ENCODE results near the gene NUP62. TPM values are rescaled to one million over a fixed set of nuclear protein-coding genes. Genes with fewer than 3 reads are reported as not detected.

The NUP62 gene, protein sequence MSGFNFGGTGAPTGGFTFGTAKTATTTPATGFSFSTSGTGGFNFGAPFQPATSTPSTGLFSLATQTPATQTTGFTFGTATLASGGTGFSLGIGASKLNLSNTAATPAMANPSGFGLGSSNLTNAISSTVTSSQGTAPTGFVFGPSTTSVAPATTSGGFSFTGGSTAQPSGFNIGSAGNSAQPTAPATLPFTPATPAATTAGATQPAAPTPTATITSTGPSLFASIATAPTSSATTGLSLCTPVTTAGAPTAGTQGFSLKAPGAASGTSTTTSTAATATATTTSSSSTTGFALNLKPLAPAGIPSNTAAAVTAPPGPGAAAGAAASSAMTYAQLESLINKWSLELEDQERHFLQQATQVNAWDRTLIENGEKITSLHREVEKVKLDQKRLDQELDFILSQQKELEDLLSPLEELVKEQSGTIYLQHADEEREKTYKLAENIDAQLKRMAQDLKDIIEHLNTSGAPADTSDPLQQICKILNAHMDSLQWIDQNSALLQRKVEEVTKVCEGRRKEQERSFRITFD
- polyA plus RNA-seq (2011; rRNA removed) (12.4 and 16.9 TPM in 2 replicates), polyA minus RNA-seq (2011; rRNA and poly(A)+ RNA removed) (16.6 and 18.1 TPM in 2 replicates)

DNA sequence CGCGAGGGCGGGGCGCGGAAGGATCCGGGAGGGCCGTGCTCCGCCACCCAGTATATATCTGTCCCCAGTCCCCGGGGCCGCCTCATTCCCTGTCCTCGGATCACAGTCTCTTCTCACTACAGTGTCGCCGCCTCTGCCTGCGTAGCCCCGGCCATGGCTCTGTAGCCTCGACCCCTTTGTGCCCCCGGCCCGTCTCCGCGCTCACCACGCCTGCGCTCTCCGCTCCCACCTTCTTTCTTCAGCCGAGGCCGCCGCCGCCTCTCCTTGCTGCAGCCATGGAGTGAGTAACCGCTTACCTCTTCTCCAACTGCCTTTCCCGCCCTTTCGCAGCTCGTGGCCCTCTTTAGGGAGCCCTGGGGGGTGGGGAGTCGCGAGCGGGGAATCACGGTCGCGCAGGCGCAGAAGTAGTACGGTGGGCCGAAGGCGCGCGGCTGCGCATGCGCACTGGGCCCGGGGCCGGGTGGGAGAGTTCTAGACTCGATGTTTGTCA, at the start of gene NUP62, which contains the start of gene ATF5:
NUP62 (minus strand) TSS at position 384 of the 490 bp plus-strand sequence. CDS start 19,697 bp downstream, outside the sequence.
ATF5 (plus strand) TSS at position 85 of the 490 bp plus-strand sequence. CDS start 1,646 bp downstream, outside the sequence.
- H3K27me3 ChIP-seq (ENCODE audit: control insufficient read depth, insufficient read depth, low read length), result no peaks in the 10 kb centered on the region
- no peak for DNase-seq (ENCODE audit: low read depth, low spot score)
- H3K4me3 ChIP-seq (ENCODE audit: low read depth, low read length), result peak within 1 kb of the TSS; percentile 94
- peaks cover 5% of the 10 kb centered on the region; the same call in 1 of the 2 replicates for H3K9me3 ChIP-seq (ENCODE audit: control insufficient read depth, insufficient read depth, low read length)
- peak within 1 kb of the TSS; percentile 87 for H3K27ac ChIP-seq (ENCODE audit: low read depth, low read length)
- TF ChIP-seq, protein P1, sequence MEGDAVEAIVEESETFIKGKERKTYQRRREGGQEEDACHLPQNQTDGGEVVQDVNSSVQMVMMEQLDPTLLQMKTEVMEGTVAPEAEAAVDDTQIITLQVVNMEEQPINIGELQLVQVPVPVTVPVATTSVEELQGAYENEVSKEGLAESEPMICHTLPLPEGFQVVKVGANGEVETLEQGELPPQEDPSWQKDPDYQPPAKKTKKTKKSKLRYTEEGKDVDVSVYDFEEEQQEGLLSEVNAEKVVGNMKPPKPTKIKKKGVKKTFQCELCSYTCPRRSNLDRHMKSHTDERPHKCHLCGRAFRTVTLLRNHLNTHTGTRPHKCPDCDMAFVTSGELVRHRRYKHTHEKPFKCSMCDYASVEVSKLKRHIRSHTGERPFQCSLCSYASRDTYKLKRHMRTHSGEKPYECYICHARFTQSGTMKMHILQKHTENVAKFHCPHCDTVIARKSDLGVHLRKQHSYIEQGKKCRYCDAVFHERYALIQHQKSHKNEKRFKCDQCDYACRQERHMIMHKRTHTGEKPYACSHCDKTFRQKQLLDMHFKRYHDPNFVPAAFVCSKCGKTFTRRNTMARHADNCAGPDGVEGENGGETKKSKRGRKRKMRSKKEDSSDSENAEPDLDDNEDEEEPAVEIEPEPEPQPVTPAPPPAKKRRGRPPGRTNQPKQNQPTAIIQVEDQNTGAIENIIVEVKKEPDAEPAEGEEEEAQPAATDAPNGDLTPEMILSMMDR (IDR thresholded peaks at IDR 0.05; ENCODE audit: low read depth, low read length), result no peak
- POLR2A ChIA-PET, result interaction anchor here (0.7 to 1.7 kb wide), 3 partner anchors 53 to 61 kb away, joined by 3 to 9 read pairs (median 5); partner anchors contain the start of gene AKT1S1
- CTCF ChIA-PET, result interaction anchor here (1.5 kb wide), 1 partner anchor 9 kb away, joined by 5 read pairs; no protein-coding TSS in a partner anchor

DNA sequence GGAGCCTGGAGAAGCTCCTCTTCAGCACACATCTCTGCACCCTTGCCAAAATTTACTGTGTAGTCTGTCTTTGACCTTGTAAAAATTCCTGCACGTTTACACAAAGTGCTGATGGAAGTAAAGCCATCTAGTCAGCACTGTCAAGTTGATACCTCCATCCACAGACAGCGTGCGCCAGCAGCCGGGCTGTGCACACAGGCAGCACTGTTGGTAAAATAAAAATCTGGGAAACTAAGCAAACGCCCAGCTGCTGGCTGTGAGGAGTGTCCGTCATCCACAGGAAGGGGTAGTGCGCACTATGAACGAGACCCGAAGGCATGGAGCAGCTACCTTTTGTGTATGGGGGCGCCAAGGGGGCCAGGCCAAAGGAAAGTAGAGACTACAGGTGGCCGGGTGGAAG, 49.0 kb upstream of the NUP62 start:
- CTCF ChIA-PET, result interaction anchor here (0.9 kb wide), 1 partner anchor 40 kb away, joined by 3 read pairs; no protein-coding TSS in a partner anchor
- DNase-seq (ENCODE audit: low read depth, low spot score), result no peak
- POLR2A ChIA-PET, result no interaction called here
- H3K4me3 ChIP-seq (ENCODE audit: low read depth, low read length), result no peak overlapping the region
- no peaks in the 10 kb centered on the region for H3K27me3 ChIP-seq (ENCODE audit: control insufficient read depth, insufficient read depth, low read length)
- H3K9me3 ChIP-seq (ENCODE audit: control insufficient read depth, insufficient read depth, low read length), result no peaks in the 10 kb centered on the region
- TF ChIP-seq, protein P1 (IDR thresholded peaks at IDR 0.05; ENCODE audit: low read depth, low read length), result no peak
- H3K27ac ChIP-seq (ENCODE audit: low read depth, low read length), result no peak overlapping the region

DNA sequence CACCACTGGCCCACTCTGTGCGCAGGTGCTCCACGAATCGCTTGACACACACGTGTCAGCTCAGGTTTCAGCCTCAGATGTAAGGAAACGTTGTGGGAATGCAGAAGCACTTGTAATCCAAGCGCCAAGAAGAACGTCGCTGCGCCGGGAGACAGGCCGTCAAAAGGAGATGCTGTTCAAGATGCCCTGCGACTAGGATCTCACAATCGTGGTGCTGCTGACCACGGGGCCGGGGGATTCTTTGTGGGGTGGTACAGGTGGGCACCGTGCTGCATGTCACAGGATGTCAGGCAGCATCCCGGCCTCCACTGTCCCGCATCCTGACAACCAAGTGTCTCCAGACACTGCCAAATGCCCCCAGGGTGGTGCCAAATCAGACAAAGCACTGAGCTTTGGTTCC, 48.6 kb upstream of the NUP62 start:
- no peak overlapping the region for H3K27ac ChIP-seq (ENCODE audit: low read depth, low read length)
- H3K27me3 ChIP-seq (ENCODE audit: control insufficient read depth, insufficient read depth, low read length), result no peaks in the 10 kb centered on the region
- DNase-seq (ENCODE audit: low read depth, low spot score), result no peak
- no peak overlapping the region for H3K4me3 ChIP-seq (ENCODE audit: low read depth, low read length)
- no peaks in the 10 kb centered on the region for H3K9me3 ChIP-seq (ENCODE audit: control insufficient read depth, insufficient read depth, low read length)
- POLR2A ChIA-PET, result no interaction called here
- CTCF ChIA-PET, result interaction anchor here (0.9 kb wide), 1 partner anchor 40 kb away, joined by 3 read pairs; no protein-coding TSS in a partner anchor
- TF ChIP-seq, protein P1 (IDR thresholded peaks at IDR 0.05; ENCODE audit: low read depth, low read length), result no peak

DNA sequence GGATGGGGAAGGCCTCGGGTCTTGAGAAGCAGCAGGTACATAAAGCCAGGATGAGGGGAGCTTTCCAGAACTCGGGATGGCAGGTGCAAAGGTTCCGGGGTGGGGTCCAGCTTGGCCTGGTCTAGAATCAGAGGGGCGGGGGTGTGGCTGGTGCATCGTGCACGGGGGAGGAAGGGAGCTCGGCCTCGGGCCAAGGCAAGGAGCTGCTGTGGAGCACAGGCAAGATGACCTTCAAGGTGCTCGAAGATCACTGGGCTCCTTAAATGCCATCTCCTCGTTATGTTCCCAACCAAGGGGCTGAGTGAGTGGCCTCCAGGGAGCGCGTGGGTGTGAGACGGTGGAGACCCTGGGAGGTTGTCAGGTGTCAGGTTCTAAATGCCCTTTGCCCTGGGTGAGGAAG, 47.8 kb upstream of the NUP62 start:
- ChIA-PET CTCF (no interaction called here), POLR2A (interaction anchor here (0.6 kb wide), 1 partner anchor 62 kb away, joined by 8 read pairs; no protein-coding TSS in a partner anchor)
- Histone ChIP-seq H3K9me3 (ENCODE audit: control insufficient read depth, insufficient read depth, low read length) (no peaks in the 10 kb centered on the region), H3K27me3 (ENCODE audit: control insufficient read depth, insufficient read depth, low read length) (no peaks in the 10 kb centered on the region), H3K27ac (ENCODE audit: low read depth, low read length) (no peak overlapping the region), H3K4me3 (ENCODE audit: low read depth, low read length) (no peak overlapping the region)
- TF ChIP-seq, protein P1 (IDR thresholded peaks at IDR 0.05; ENCODE audit: low read depth, low read length), result no peak
- DNase-seq (ENCODE audit: low read depth, low spot score), result no peak
